ENCODE measurements around the gene HGS. TPM values are rescaled to one million over a fixed set of nuclear protein-coding genes. Genes with fewer than 3 reads are reported as not detected.

HGS gene
- total and polyA plus RNA-seq, 2 donors (not counting 3 experiments of a cell fraction or from before 2014, with no cell fraction given) = 166 to 191 TPM

GRCh38 chr17:81733507-81734404 is 49.9 kb downstream of the HGS start:
- dilution Hi-C loops (cut with MboI; ENCODE audit: extremely low pct_ligation_motif_present, low sequenced_read_pairs) (no loop called here), intact Hi-C loops (cut with micrococcal nuclease) (loop anchor here (1.0 kb wide), 1 partner anchor 127 kb away; the partner anchor contains the start of gene P4HB)
- H3K9me1 ChIP-seq (replicated peaks; ENCODE audit: control insufficient read depth, extremely low read depth, insufficient read depth, low read length) = no peaks in the 10 kb centered on the region
- no peaks in the 10 kb centered on the region for H3K4me1 ChIP-seq (ENCODE audit: control insufficient read depth, extremely low read depth, insufficient read depth, low read length)
- H3K9me3 ChIP-seq (replicated peaks; ENCODE audit: control insufficient read depth, insufficient read depth, low read length) = no peaks in the 10 kb centered on the region
- no peak overlapping the region for H3K9ac ChIP-seq (replicated peaks; ENCODE audit: extremely low read depth, insufficient read depth, low read length)
- no peaks in the 10 kb centered on the region for H4K20me1 ChIP-seq (replicated peaks; ENCODE audit: control insufficient read depth, extremely low read depth, insufficient read depth, low read length)
- no peaks in the 10 kb centered on the region for H3K27me3 ChIP-seq (ENCODE audit: control insufficient read depth in 2 of 2, insufficient read depth in 2 of 2, low read length in 2 of 2)
- BruUV-seq (replicated peaks) = no TSS peak
- no peak for TF ChIP-seq POLR2A (IDR thresholded peaks at IDR 0.05; ENCODE audit: low read depth, low read length)
- TF ChIP-seq FOS (IDR thresholded peaks at IDR 0.05; ENCODE audit: borderline replicate concordance, insufficient read depth, low read length) = no peak
- no peak for TF ChIP-seq MYC (IDR thresholded peaks at IDR 0.05; ENCODE audit: low read depth, low read length)
- TF ChIP-seq EZH2 (IDR thresholded peaks at IDR 0.05; ENCODE audit: borderline replicate concordance, low read depth, low read length, severe bottlenecking) = no peak
- no peak for TF ChIP-seq POLR2AphosphoS5 (IDR thresholded peaks at IDR 0.05; ENCODE audit: insufficient read depth, low read depth, low read length)
- no peak for TF ChIP-seq GATA2 (IDR thresholded peaks at IDR 0.05; ENCODE audit: insufficient read depth, insufficient read length, low read depth, low read length)
- TF ChIP-seq JUN (IDR thresholded peaks at IDR 0.05; ENCODE audit: borderline replicate concordance, insufficient read depth, insufficient read length, low read depth) = no peak
- TF ChIP-seq CTCF (IDR thresholded peaks at IDR 0.05; ENCODE audit: extremely low read depth in 1 of 2, insufficient read depth in 1 of 2, low read depth in 1 of 2, low read length in 2 of 2) = peak; percentile 92 to 93
- POLR2A ChIA-PET = interaction anchor here (1.0 kb wide), 1 partner anchor 100 kb away, joined by 3 read pairs; the partner anchor contains the start of gene MCRIP1
- no peak overlapping the region for H2AFZ ChIP-seq (ENCODE audit: low read depth, low read length)
- no peaks in the 10 kb centered on the region for H3K79me2 ChIP-seq (ENCODE audit: control insufficient read depth, insufficient read depth, low read length)
- FAIRE-seq (peak; percentile 81), DNase-seq (ENCODE audit: low read depth, low spot score) (peak; percentile 55)
- CTCF ChIA-PET = interaction anchor here (1.0 to 1.5 kb wide), 3 partner anchors 21 to 118 kb away, joined by 3 to 6 read pairs (median 3); partner anchors contain the start of gene SLC25A10
- no peak overlapping the region for H3K4me3 ChIP-seq (replicated peaks in 1 of 3; ENCODE audit: insufficient read depth in 1 of 3, low read depth in 1 of 3, low read length in 3 of 3)
- no peak overlapping the region for H3K4me2 ChIP-seq (ENCODE audit: insufficient read depth, low read length)
- H3K36me3 ChIP-seq (ENCODE audit: control insufficient read depth in 2 of 2, extremely low read depth in 1 of 2, insufficient read depth in 2 of 2, low read length in 2 of 2) = no peaks in the 10 kb centered on the region
- H3K27ac ChIP-seq (ENCODE audit: insufficient read depth, low read depth, low read length) = no peak overlapping the region

All from endothelial cell of umbilical vein (primary cell).